GM23338 (cell line): ENCODE data around the gene EXTL1. TPM values are rescaled to one million over a fixed set of nuclear protein-coding genes. Genes with fewer than 3 reads are reported as not detected.
A peak's percentile ranks its signal among the peaks of the same experiment; 100 is the strongest.

Experiments
- ATAC-seq: fragments of 200-7000 bp; cut with Tn5 transposase; 3 replicates; pipeline ENCODE4 v1.9.1; 2020
- DNase-seq: peaks from one replicate; pipeline ENCODE4 v3.0.0-alpha.2; 2015; ENCODE audit warnings: low spot score
- H2AFZ ChIP-seq: fragments of 200-600 bp; sonication (generic); 2 replicates; pipeline ENCODE4 v1.8.0; 2016; ENCODE audit warnings: antibody characterized with exemption, mild to moderate bottlenecking, moderate library complexity
- H3F3A ChIP-seq: fragments of 200-600 bp; sonication (generic); replicated peaks from 2 replicates; pipeline ENCODE4 v1.8.0; 2017; ENCODE audit warnings: antibody characterized with exemption, mixed run types, low read depth
- H3K27ac ChIP-seq: fragments of 200-600 bp; sonication (generic); 2 replicates; pipeline ENCODE4 v1.6.1; 2016; ENCODE audit warnings: low read depth
- H3K27me3 ChIP-seq: fragments of 200-600 bp; sonication (generic); 2 replicates; pipeline ENCODE4 v1.8.0; 2016; ENCODE audit warnings: mild to moderate bottlenecking, mixed run types, moderate library complexity; ENCODE audit not compliant: insufficient read depth
- H3K36me3 ChIP-seq: fragments of 200-600 bp; sonication (generic); 2 replicates; pipeline ENCODE4 v1.8.0; 2016; ENCODE audit warnings: mild to moderate bottlenecking; ENCODE audit not compliant: insufficient read depth
- H3K4me1 ChIP-seq: fragments of 200-600 bp; sonication (generic); 2 replicates; pipeline ENCODE4 v1.8.0; 2016; ENCODE audit warnings: mild to moderate bottlenecking, moderate library complexity; ENCODE audit not compliant: insufficient read depth
- H3K4me2 ChIP-seq: fragments of 200-600 bp; sonication (generic); 2 replicates; pipeline ENCODE4 v1.7.1; 2017; ENCODE audit warnings: mixed run types
- H3K4me3 ChIP-seq: fragments of 200-600 bp; sonication (generic); 2 replicates; pipeline ENCODE4 v1.6.1; 2016; ENCODE audit warnings: mixed run types
- H3K79me2 ChIP-seq: fragments of 200-600 bp; sonication (generic); replicated peaks from 2 replicates; pipeline ENCODE4 v1.8.0; 2017; ENCODE audit warnings: mild to moderate bottlenecking; ENCODE audit not compliant: insufficient read depth
- H3K9me2 ChIP-seq: fragments of 200-600 bp; sonication (generic); 2 replicates; pipeline ENCODE4 v1.8.0; 2017; ENCODE audit not compliant: insufficient read depth
- H4K20me1 ChIP-seq: fragments of 200-600 bp; sonication (generic); replicated peaks from 2 replicates; pipeline ENCODE4 v1.8.0; 2017; ENCODE audit warnings: mild to moderate bottlenecking; ENCODE audit not compliant: insufficient read depth
- H3K27ac Mint-ChIP-seq: 2 replicates; pipeline ENCODE4 v1.8.0; 2020; ENCODE audit warnings: inconsistent platforms, mild to moderate bottlenecking, moderate library complexity, mixed read lengths
- H3K27me3 Mint-ChIP-seq: 3 replicates; pipeline ENCODE4 v1.8.0; 2022; ENCODE audit warnings: low read depth, mild to moderate bottlenecking, moderate library complexity, mixed read lengths, inconsistent platforms; ENCODE audit not compliant: insufficient read depth, poor library complexity
- H3K36me3 Mint-ChIP-seq: 3 replicates; pipeline ENCODE4 v1.8.0; 2021; ENCODE audit warnings: low read depth, mild to moderate bottlenecking, inconsistent platforms, moderate library complexity, mixed read lengths
- H3K4me1 Mint-ChIP-seq: 3 replicates; pipeline ENCODE4 v1.8.0; 2020; ENCODE audit warnings: mild to moderate bottlenecking, inconsistent platforms, mixed read lengths
- H3K4me3 Mint-ChIP-seq: 3 replicates; pipeline ENCODE4 v1.8.0; 2021; ENCODE audit warnings: moderate library complexity, mild to moderate bottlenecking, inconsistent platforms, mixed read lengths
- H3K9me3 Mint-ChIP-seq: 3 replicates; pipeline ENCODE4 v1.8.0; 2020; ENCODE audit warnings: moderate library complexity, mild to moderate bottlenecking, inconsistent platforms, mixed read lengths
- CREB1 ChIP-seq: fragments of 250-450 bp; sonication (Bioruptor Pico); IDR thresholded peaks from 2 replicates; pipeline ENCODE4 v1.5.0; 2020; ENCODE audit warnings: low read depth, mild to moderate bottlenecking, moderate library complexity
- CTCF ChIP-seq, 2 experiments: fragments of 200-600 bp in 1 of 2; sonication (generic) in 1 of 2; conservative IDR thresholded peaks; 2 replicates each; pipeline versions ENCODE4 v1.5.1 to v1.6.1; 2016 to 2017; ENCODE audit warnings: antibody characterized with exemption in 2 of 2, low read depth in 2 of 2, mild to moderate bottlenecking in 2 of 2, moderate library complexity in 1 of 2
- EZH2 ChIP-seq: fragments of 200-600 bp; sonication (generic); IDR thresholded peaks from one replicate; pipeline ENCODE4 v1.8.0; 2017; ENCODE audit warnings: antibody characterized with exemption, mild to moderate bottlenecking, low read depth; ENCODE audit not compliant: unreplicated experiment
- JUNB ChIP-seq: IDR thresholded peaks from one replicate; pipeline ENCODE4 v1.6.1; 2016; ENCODE audit warnings: antibody characterized with exemption; ENCODE audit not compliant: unreplicated experiment
- NANOG ChIP-seq: IDR thresholded peaks from 2 replicates; pipeline ENCODE4 v1.6.1; 2016; ENCODE audit warnings: antibody characterized with exemption, borderline replicate concordance
- POLR2AphosphoS5 ChIP-seq: IDR thresholded peaks from 2 replicates; pipeline ENCODE4 v1.6.1; 2016; ENCODE audit warnings: antibody characterized with exemption, low read depth
- REST ChIP-seq: IDR thresholded peaks from one replicate; pipeline ENCODE4 v1.6.1; 2018; ENCODE audit warnings: antibody characterized with exemption; ENCODE audit not compliant: unreplicated experiment
- STAT1 ChIP-seq: IDR thresholded peaks from one replicate; pipeline ENCODE4 v1.6.1; 2016; ENCODE audit warnings: antibody characterized with exemption; ENCODE audit not compliant: unreplicated experiment
- ZNF114 ChIP-seq: fragments of 250-450 bp; sonication (Bioruptor Pico); IDR thresholded peaks from 2 replicates; pipeline ENCODE4 v1.5.0; 2020; ENCODE audit warnings: mild to moderate bottlenecking, moderate library complexity
- ZNF331 ChIP-seq: fragments of 250-450 bp; sonication (Bioruptor Pico); IDR thresholded peaks from 2 replicates; pipeline ENCODE4 v1.5.0; 2020; ENCODE audit warnings: low read depth, mild to moderate bottlenecking, moderate library complexity
- polyA plus RNA-seq: library from polyadenylated mRNA; unstranded; fragments of >200 nt; fragmentation: Nextera tagmentation; extraction: Ambion mirVana; gene quantifications from 2 replicates; pipeline ENCODE4 v1.2.1, GENCODE V29; 2016
- total RNA-seq: library from RNA; depleted of rRNA; stranded (reverse); fragments of >200 nt; shearing (Covaris generic); gene quantifications from 2 replicates; pipeline ENCODE4 v1.2.3, GENCODE V29; 2014

EXTL1 gene
- total and polyA plus RNA-seq, 2 experiments from 2014 or later: 0.37 to 1.2 TPM

GRCh38 chr1:26010825-26011224 is 10.8 kb upstream of the EXTL1 start:
- DNase-seq (peak; percentile 59), ATAC-seq (peak; percentile 92)
- H3K27ac Mint-ChIP-seq: no peak overlapping the region
- H3K27me3 Mint-ChIP-seq: peaks cover 15% of the 10 kb centered on the region
- H3K27me3 ChIP-seq: no peaks in the 10 kb centered on the region
- peaks cover 18% of the 10 kb centered on the region for H3K4me1 Mint-ChIP-seq
- TF ChIP-seq REST: no peak
- TF ChIP-seq CTCF (conservative IDR thresholded peaks at IDR 0.05; ENCODE audit: low read depth in 2 of 2): no peak
- TF ChIP-seq POLR2AphosphoS5: no peak
- H3K9me3 Mint-ChIP-seq: no peaks in the 10 kb centered on the region
- peak overlapping the region; percentile 86 for H2AFZ ChIP-seq
- H3K27ac ChIP-seq: 0 out of 2 replicates have a peak overlapping the region, but pooled peaks have one; percentile 63
- H3K36me3 ChIP-seq: no peaks in the 10 kb centered on the region
- H3K4me1 ChIP-seq: peaks cover 13% of the 10 kb centered on the region
- no peak overlapping the region for H3K4me3 ChIP-seq
- peak overlapping the region; percentile 38; the same call in 1 of the 2 replicates for H3K4me2 ChIP-seq
- H4K20me1 ChIP-seq: no peaks in the 10 kb centered on the region
- H3K79me2 ChIP-seq: no peaks in the 10 kb centered on the region
- 0 out of 2 replicates have a peak, but pooled peaks cover 5% of the 10 kb centered on the region for H3F3A ChIP-seq
- no peaks in the 10 kb centered on the region for H3K36me3 Mint-ChIP-seq
- H3K9me2 ChIP-seq: no peaks in the 10 kb centered on the region
- no peak overlapping the region for H3K4me3 Mint-ChIP-seq

GRCh38 chr1:26012864-26013263 is 8.7 kb upstream of the EXTL1 start:
- H3K4me3 ChIP-seq: no peak overlapping the region
- Mint-ChIP-seq H3K4me3 (no peak overlapping the region), H3K27me3 (peaks cover 11% of the 10 kb centered on the region), H3K4me1 (peaks cover 28% of the 10 kb centered on the region), H3K36me3 (no peaks in the 10 kb centered on the region), H3K9me3 (no peaks in the 10 kb centered on the region), H3K27ac (no peak overlapping the region)
- H3K27ac ChIP-seq: no peak overlapping the region
- H3K79me2 ChIP-seq: no peaks in the 10 kb centered on the region
- ATAC-seq (no peak), DNase-seq (no peak)
- H3K9me2 ChIP-seq: no peaks in the 10 kb centered on the region
- peaks cover 13% of the 10 kb centered on the region for H3K4me1 ChIP-seq
- no peak overlapping the region for H3K4me2 ChIP-seq
- no peaks in the 10 kb centered on the region for H3K27me3 ChIP-seq
- H4K20me1 ChIP-seq: no peaks in the 10 kb centered on the region
- H2AFZ ChIP-seq: no peak overlapping the region
- no peaks in the 10 kb centered on the region for H3K36me3 ChIP-seq
- 0 out of 2 replicates have a peak, but pooled peaks cover 5% of the 10 kb centered on the region for H3F3A ChIP-seq
- TF ChIP-seq ZNF331 (CRISPR knock-in tag) (no peak), EZH2 (no peak), ZNF114 (CRISPR knock-in tag) (no peak), JUNB (no peak), REST (no peak), CREB1 (CRISPR knock-in tag) (no peak), STAT1 (no peak), NANOG (no peak), CTCF (conservative IDR thresholded peaks at IDR 0.05; ENCODE audit: low read depth in 2 of 2) (no peak)
